ENCODE data around the gene CACNB2.
"Not testable (repeated sequence)": the region's sequence is repeated elsewhere in the genome, so short reads cannot be mapped to it uniquely, and the experiment has no call there.

Gene CACNB2

DNA sequence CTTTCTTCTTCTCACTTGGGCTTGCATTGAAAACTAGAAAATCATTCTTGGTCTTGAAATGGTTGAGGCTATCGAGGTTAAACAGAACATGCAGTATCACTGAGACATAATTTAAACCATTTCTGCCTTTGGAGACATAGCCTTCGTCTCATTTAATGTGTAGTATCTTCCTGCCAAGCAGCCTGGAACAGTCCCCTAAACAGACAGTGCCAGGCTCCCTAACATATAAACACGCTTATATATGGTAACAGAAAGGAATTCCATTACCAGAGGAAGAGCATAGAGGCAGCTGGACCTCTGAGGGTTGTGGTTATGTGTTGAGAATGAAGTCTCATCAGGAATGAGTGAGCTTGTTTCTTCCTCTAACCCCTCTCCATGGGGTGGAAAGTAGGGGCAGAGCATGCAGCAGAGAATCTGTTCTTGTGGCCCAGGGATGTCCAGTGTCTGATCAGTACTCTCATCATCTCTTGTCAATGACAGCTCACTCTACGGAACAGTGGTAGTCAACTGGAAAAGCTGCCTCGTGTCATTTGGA lies 11.2 kb downstream of the CACNB2 start:
- DNase-seq (ENCODE audit: low spot score): no peak
- CTCF ChIA-PET: no interaction called here
- H3K27ac ChIP-seq: no peak overlapping the region
- no peak for TF ChIP-seq CTCF (conservative IDR thresholded peaks at IDR 0.05; ENCODE audit: low read depth)
- POLR2A ChIA-PET (ENCODE audit: low non-redundant PET): no interaction called here

- CTCF ChIA-PET: interaction anchor here (0.8 kb wide), 1 partner anchor 11 kb away, joined by 3 read pairs; no protein-coding TSS in a partner anchor
- DNase-seq (ENCODE audit: low spot score); POLR2A ChIA-PET (ENCODE audit: low non-redundant PET); H3K27ac ChIP-seq: not testable (repeated sequence)
Observed at GRCh38 chr10:18153381-18153780, 13.2 kb downstream of the CACNB2 start.

GRCh38 chr10:18155321-18155720 lies 15.1 kb downstream of the CACNB2 start:
- no peak for DNase-seq (ENCODE audit: low spot score)
- CTCF ChIA-PET: no interaction called here
- POLR2A ChIA-PET (ENCODE audit: low non-redundant PET): no interaction called here
- no peak overlapping the region for H3K27ac ChIP-seq
- no peak for TF ChIP-seq CTCF (conservative IDR thresholded peaks at IDR 0.05; ENCODE audit: low read depth)

- CTCF ChIA-PET; DNase-seq (ENCODE audit: low spot score); POLR2A ChIA-PET (ENCODE audit: low non-redundant PET): not testable (repeated sequence)
- peak overlapping the region; percentile 71 for H3K27ac ChIP-seq
Observed at GRCh38 chr10:18156797-18157196, 16.6 kb downstream of the CACNB2 start.

- TF ChIP-seq CTCF (conservative IDR thresholded peaks at IDR 0.05; ENCODE audit: low read depth): no peak
- no peak overlapping the region for H3K27ac ChIP-seq
- ChIA-PET POLR2A (ENCODE audit: low non-redundant PET) (no interaction called here), CTCF (interaction anchor here (0.7 kb wide), 1 partner anchor 9 kb away, joined by 3 read pairs; no protein-coding TSS in a partner anchor)
- DNase-seq (ENCODE audit: low spot score): peak; percentile 62
Observed at GRCh38 chr10:18157881-18158280, 17.7 kb downstream of the CACNB2 start.

DNA sequence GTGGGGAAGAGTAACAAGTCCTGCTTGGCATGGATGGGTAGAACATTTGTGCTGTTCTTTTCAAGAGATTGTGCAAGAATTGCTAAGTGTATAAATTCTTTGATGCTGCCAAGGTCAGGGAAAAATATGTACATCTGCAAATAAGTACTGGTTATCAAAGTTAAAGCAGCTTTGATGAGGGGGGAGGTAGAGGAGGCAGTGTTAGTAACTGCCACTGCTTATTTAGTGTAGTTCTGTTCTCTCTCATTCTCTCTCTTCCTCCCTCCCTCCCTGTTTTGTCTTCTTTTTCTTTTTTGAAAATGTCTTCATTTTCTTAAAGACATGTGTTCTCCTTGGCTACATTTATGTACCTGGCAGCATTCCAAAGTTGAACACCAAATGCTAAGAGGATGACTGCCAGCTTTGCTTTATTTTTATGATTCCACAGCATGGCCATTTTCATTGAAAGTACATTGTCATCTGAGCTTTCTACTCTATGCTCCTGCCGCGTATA lies 18.6 kb downstream of the CACNB2 start:
- H3K27ac ChIP-seq: peak overlapping the region; percentile 26; the same call in 1 of the 2 replicates
- CTCF ChIA-PET: interaction anchor here (0.7 kb wide), 1 partner anchor 8 kb away, joined by 3 read pairs; no protein-coding TSS in a partner anchor
- POLR2A ChIA-PET (ENCODE audit: low non-redundant PET): no interaction called here
- DNase-seq (ENCODE audit: low spot score): no peak
- TF ChIP-seq CTCF (conservative IDR thresholded peaks at IDR 0.05; ENCODE audit: low read depth): no peak

DNA sequence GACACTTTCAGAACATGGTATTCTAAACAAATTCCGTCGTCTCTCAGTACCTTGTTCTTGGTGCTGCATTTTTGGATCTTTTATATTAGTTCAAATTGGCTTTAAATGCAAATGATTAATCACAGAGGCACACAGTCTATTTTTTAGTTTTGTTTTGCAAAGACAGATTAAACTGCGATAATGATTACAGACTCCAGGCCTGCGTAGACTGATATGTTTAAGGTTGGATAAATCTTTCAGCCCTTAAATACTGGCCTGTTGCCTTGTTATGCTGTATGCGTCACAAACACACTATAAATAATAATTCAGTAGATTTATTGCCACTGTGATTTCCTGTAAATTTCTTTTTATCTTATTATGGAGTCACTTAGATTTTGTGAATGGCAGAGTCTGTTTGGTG lies 19.3 kb downstream of the CACNB2 start:
- H3K27ac ChIP-seq: no peak overlapping the region
- no peak for DNase-seq (ENCODE audit: low spot score)
- no peak for TF ChIP-seq CTCF (conservative IDR thresholded peaks at IDR 0.05; ENCODE audit: low read depth)
- ChIA-PET CTCF (no interaction called here), POLR2A (ENCODE audit: low non-redundant PET) (no interaction called here)

Data from RWPE1 (cell line).